ENCODE data around the gene MOBP. TPM values are rescaled to one million over a fixed set of nuclear protein-coding genes. Genes with fewer than 3 reads are reported as not detected.
A peak's percentile ranks its signal among the peaks of the same experiment; 100 is the strongest.
"Not testable (repeated sequence)": the region's sequence is repeated elsewhere in the genome, so short reads cannot be mapped to it uniquely, and the experiment has no call there.

MOBP gene
- total RNA-seq, 1 donor from 2014 or later: not detected

- no peak for DNase-seq (ENCODE audit: missing footprints)
- ATAC-seq: peak; percentile 85
- intact Hi-C loops (cut with DNase I): loop anchor here (2.0 kb wide), 1 partner anchor 51 kb away; no protein-coding TSS in a partner anchor
Measured at GRCh38 chr3:39447637-39448483, 19.6 kb upstream of the MOBP start.

- intact Hi-C loops (cut with DNase I): loop anchor here (2.0 kb wide), 1 partner anchor 50 kb away; no protein-coding TSS in a partner anchor
- ATAC-seq: no peak
- no peak for DNase-seq (ENCODE audit: missing footprints)
Measured at GRCh38 chr3:39448506-39449233, 18.8 kb upstream of the MOBP start.

GRCh38 chr3:39449796-39450195 lies 17.7 kb upstream of the MOBP start:
- ATAC-seq (no peak), DNase-seq (ENCODE audit: missing footprints) (no peak)
- intact Hi-C loops (cut with DNase I): loop anchor here (2.0 kb wide), 1 partner anchor 49 kb away; no protein-coding TSS in a partner anchor

GRCh38 chr3:39453134-39453533 lies 14.3 kb upstream of the MOBP start:
- intact Hi-C loops (cut with DNase I): no loop called here
- ATAC-seq: no peak
- DNase-seq (ENCODE audit: missing footprints): no peak

- DNase-seq (ENCODE audit: missing footprints); ATAC-seq; intact Hi-C loops (cut with DNase I): not testable (repeated sequence)
Measured at GRCh38 chr3:39453872-39454271, 13.6 kb upstream of the MOBP start.

- intact Hi-C loops (cut with DNase I): no loop called here
- ATAC-seq (no peak), DNase-seq (ENCODE audit: missing footprints) (no peak)
Measured at GRCh38 chr3:39454591-39455217, 12.8 kb upstream of the MOBP start.

GRCh38 chr3:39456159-39456558 lies 11.3 kb upstream of the MOBP start:
- ATAC-seq (no peak), DNase-seq (ENCODE audit: missing footprints) (no peak)
- intact Hi-C loops (cut with DNase I): no loop called here

- DNase-seq (ENCODE audit: missing footprints): no peak
- no peak for ATAC-seq
- intact Hi-C loops (cut with DNase I): no loop called here
Measured at GRCh38 chr3:39457361-39457760, 10.1 kb upstream of the MOBP start.

GRCh38 chr3:39458579-39458978 lies 8.9 kb upstream of the MOBP start:
- DNase-seq (ENCODE audit: missing footprints); intact Hi-C loops (cut with DNase I); ATAC-seq: not testable (repeated sequence)

GRCh38 chr3:39460677-39461076 lies 6.8 kb upstream of the MOBP start:
- intact Hi-C loops (cut with DNase I): no loop called here
- no peak for DNase-seq (ENCODE audit: missing footprints)

GRCh38 chr3:39463269-39463668 lies 4.2 kb upstream of the MOBP start:
- intact Hi-C loops (cut with DNase I): no loop called here
- DNase-seq (ENCODE audit: missing footprints) (no peak), ATAC-seq (no peak)

More at GRCh38 chr3:39460677-39461076, 6.8 kb upstream of the MOBP start:
- no peak for ATAC-seq

GRCh38 chr3:39466988-39467387 lies 492 bp upstream of the MOBP start:
- intact Hi-C loops (cut with DNase I): no loop called here
- no peak for DNase-seq (ENCODE audit: missing footprints)
- ATAC-seq: no peak

GRCh38 chr3:39468108-39468436 lies 592 bp downstream of the MOBP start:
- DNase-seq (ENCODE audit: missing footprints) (no peak), ATAC-seq (no peak)
- intact Hi-C loops (cut with DNase I): no loop called here

- DNase-seq (ENCODE audit: missing footprints): no peak
- intact Hi-C loops (cut with DNase I): no loop called here
Measured at GRCh38 chr3:39469258-39469657, 1.8 kb downstream of the MOBP start.

GRCh38 chr3:39469945-39470344 lies 2.5 kb downstream of the MOBP start:
- ATAC-seq (no peak), DNase-seq (ENCODE audit: missing footprints) (no peak)
- intact Hi-C loops (cut with DNase I): no loop called here

More at GRCh38 chr3:39469258-39469657, 1.8 kb downstream of the MOBP start:
- ATAC-seq: no peak

GRCh38 chr3:39471652-39472051 lies 4.2 kb downstream of the MOBP start:
- DNase-seq (ENCODE audit: missing footprints) (no peak), ATAC-seq (no peak)
- intact Hi-C loops (cut with DNase I): no loop called here

GRCh38 chr3:39473452-39474125 lies 6.1 kb downstream of the MOBP start:
- no peak for ATAC-seq
- DNase-seq (ENCODE audit: missing footprints): no peak
- intact Hi-C loops (cut with DNase I): no loop called here

- intact Hi-C loops (cut with DNase I): no loop called here
- ATAC-seq (no peak), DNase-seq (ENCODE audit: missing footprints) (no peak)
Measured at GRCh38 chr3:39474126-39474515, 6.6 kb downstream of the MOBP start.

GRCh38 chr3:39476783-39477182 lies 9.3 kb downstream of the MOBP start:
- DNase-seq (ENCODE audit: missing footprints) (no peak), ATAC-seq (no peak)
- intact Hi-C loops (cut with DNase I): no loop called here
